ENCODE data around the gene MT1A.

DNA sequence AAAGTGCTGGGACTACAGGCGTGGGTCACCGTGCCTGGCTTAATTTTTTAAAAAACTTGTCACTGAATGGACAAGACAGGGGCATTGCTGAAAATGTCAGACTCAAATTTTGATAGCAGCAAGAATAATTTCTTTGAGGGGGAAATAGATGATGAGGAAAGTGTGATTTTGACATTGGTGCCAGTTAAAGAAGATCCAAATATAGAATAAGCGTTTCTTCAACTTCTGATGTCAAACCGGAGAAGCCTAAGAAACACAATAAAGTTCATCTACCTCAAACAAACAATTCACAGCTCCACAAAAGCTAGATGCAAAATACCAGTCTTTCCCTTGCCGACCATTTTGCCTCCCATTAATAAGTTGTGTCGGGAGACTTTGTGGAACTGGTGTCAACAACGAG lies 48.3 kb downstream of the MT1A start:
- TF ChIP-seq, protein P1, sequence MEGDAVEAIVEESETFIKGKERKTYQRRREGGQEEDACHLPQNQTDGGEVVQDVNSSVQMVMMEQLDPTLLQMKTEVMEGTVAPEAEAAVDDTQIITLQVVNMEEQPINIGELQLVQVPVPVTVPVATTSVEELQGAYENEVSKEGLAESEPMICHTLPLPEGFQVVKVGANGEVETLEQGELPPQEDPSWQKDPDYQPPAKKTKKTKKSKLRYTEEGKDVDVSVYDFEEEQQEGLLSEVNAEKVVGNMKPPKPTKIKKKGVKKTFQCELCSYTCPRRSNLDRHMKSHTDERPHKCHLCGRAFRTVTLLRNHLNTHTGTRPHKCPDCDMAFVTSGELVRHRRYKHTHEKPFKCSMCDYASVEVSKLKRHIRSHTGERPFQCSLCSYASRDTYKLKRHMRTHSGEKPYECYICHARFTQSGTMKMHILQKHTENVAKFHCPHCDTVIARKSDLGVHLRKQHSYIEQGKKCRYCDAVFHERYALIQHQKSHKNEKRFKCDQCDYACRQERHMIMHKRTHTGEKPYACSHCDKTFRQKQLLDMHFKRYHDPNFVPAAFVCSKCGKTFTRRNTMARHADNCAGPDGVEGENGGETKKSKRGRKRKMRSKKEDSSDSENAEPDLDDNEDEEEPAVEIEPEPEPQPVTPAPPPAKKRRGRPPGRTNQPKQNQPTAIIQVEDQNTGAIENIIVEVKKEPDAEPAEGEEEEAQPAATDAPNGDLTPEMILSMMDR (conservative IDR thresholded peaks at IDR 0.05; ENCODE audit: low read depth, low read length), result no peak
- TF ChIP-seq EZH2 (IDR thresholded peaks at IDR 0.05; ENCODE audit: borderline replicate concordance, low read depth, low read length, poor library complexity, severe bottlenecking), result no peak
